Suprapubic skin (tissue), 4 donors: ENCODE measurements around the gene CACYBP. TPM values are rescaled to one million over a fixed set of nuclear protein-coding genes. Genes with fewer than 3 reads are reported as not detected.
A peak's percentile ranks its signal among the peaks of the same experiment; 100 is the strongest.

Experiments used
- DNase-seq, 2 donors: peaks; one replicate each; pipeline ENCODE4 v3.0.0-alpha.2; 2019; ENCODE audit warnings: low spot score in 2 of 2
- H3K27ac ChIP-seq: fragments of 200-600 bp; sonication (generic); one replicate; pipeline ENCODE4 v1.5.1; 2019
- H3K27me3 ChIP-seq: fragments of 200-600 bp; sonication (generic); one replicate; pipeline ENCODE4 v1.5.1; 2019
- H3K36me3 ChIP-seq: fragments of 200-600 bp; sonication (generic); one replicate; pipeline ENCODE4 v1.5.1; 2019
- H3K4me1 ChIP-seq: fragments of 200-600 bp; sonication (generic); one replicate; pipeline ENCODE4 v1.5.1; 2019
- H3K4me3 ChIP-seq: fragments of 200-600 bp; sonication (generic); one replicate; pipeline ENCODE4 v1.5.1; 2019; ENCODE audit warnings: mild to moderate bottlenecking
- H3K9me3 ChIP-seq: fragments of 200-600 bp; sonication (generic); one replicate; pipeline ENCODE4 v1.5.1; 2019
- EP300 ChIP-seq: sonication (generic); formaldehyde crosslinking; IDR thresholded peaks from one replicate; pipeline ENCODE4 v1.6.1; 2017; ENCODE audit warnings: antibody characterized with exemption
- POLR2A ChIP-seq, 2 donors: fragments of 450-650 bp; IDR thresholded peaks; one replicate each; pipeline ENCODE4 v1.6.1; 2017; ENCODE audit warnings: antibody characterized with exemption in 2 of 2, mild to moderate bottlenecking in 2 of 2, moderate library complexity in 2 of 2
- POLR2AphosphoS5 ChIP-seq, 3 donors: sonication (generic); formaldehyde crosslinking; IDR thresholded peaks; one replicate each; pipeline ENCODE4 v1.6.1; 2017; ENCODE audit warnings: antibody characterized with exemption in 3 of 3
- WGBS: methylation state at CpG from one replicate; pipeline ENCODE4 v1.1.5; 2018; 5-methylcytosine and 5-hydroxymethylcytosine counted together
- total RNA-seq, 4 donors: library from RNA; depleted of rRNA; stranded (reverse); fragments of >200 nt; gene quantifications; one replicate each; pipeline ENCODE4 v1.1.0, GENCODE V29; 2016
- TF ChIP-seq, protein P1 (sequence below), 2 donors: fragments of 200-600 bp in 1 of 2; fragments of 450-650 bp in 1 of 2; sonication (generic) in 1 of 2; IDR thresholded peaks; one replicate each; pipeline ENCODE4 v1.5.1; 2016 to 2019; ENCODE audit warnings: antibody characterized with exemption in 2 of 2, mild to moderate bottlenecking in 1 of 2, moderate library complexity in 1 of 2

The CACYBP gene
- total RNA-seq, 4 donors from 2014 or later, result 41.8 to 66.7 (median 64.5) TPM

DNA sequence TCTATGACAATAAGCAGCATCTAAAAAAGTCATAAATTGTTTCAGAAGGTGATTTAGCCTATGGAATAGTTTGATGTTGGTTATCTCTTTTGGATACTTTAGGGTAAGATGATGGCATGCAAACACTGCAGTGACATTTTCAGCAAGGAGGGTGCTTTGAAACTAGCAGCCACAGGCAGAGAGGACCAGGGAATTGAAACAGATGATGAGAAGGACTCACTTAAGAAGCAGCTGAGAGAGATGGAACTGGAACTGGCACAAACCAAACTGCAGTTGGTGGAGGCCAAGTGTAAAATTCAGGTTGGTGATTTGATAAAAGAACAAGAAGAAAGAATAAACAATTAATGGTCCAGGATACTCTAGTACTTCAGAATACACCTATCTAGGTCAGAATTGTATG is 11.2 kb upstream of the CACYBP start:
- peaks cover 15% of the 10 kb centered on the region for H3K4me1 ChIP-seq
- H3K36me3 ChIP-seq, result peaks cover 5% of the 10 kb centered on the region
- DNase-seq, result no peak
- H3K27ac ChIP-seq, result no peak overlapping the region
- no peaks in the 10 kb centered on the region for H3K9me3 ChIP-seq
- H3K4me3 ChIP-seq, result no peak overlapping the region
- TF ChIP-seq POLR2A (IDR thresholded peaks at IDR 0.05) (no peak), EP300 (no peak)
- no peaks in the 10 kb centered on the region for H3K27me3 ChIP-seq

DNA sequence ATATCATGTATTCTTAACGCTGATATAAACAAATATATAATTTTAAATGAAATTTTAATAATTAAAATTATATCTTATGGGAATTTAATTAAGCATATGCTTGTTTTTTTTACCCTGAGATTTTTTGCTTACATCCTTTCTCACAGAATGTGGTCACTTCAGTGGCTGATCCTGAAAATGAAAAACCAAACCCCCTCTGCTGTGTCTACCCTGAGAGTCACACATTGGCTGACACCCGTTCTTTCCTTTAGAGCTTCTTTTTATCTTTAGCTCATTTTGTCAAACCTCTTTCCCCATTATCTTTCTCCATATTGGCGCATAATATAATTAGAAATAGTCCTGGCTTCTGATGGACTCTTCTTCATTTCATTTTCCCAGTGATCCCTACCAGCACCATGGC is 10.8 kb upstream of the CACYBP start:
- TF ChIP-seq POLR2A (IDR thresholded peaks at IDR 0.05) (no peak), POLR2AphosphoS5 (IDR thresholded peaks at IDR 0.05) (no peak), EP300 (no peak)
- TF ChIP-seq, protein P1, sequence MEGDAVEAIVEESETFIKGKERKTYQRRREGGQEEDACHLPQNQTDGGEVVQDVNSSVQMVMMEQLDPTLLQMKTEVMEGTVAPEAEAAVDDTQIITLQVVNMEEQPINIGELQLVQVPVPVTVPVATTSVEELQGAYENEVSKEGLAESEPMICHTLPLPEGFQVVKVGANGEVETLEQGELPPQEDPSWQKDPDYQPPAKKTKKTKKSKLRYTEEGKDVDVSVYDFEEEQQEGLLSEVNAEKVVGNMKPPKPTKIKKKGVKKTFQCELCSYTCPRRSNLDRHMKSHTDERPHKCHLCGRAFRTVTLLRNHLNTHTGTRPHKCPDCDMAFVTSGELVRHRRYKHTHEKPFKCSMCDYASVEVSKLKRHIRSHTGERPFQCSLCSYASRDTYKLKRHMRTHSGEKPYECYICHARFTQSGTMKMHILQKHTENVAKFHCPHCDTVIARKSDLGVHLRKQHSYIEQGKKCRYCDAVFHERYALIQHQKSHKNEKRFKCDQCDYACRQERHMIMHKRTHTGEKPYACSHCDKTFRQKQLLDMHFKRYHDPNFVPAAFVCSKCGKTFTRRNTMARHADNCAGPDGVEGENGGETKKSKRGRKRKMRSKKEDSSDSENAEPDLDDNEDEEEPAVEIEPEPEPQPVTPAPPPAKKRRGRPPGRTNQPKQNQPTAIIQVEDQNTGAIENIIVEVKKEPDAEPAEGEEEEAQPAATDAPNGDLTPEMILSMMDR (IDR thresholded peaks at IDR 0.05), result no peak
- Histone ChIP-seq H3K36me3 (peaks cover 3% of the 10 kb centered on the region), H3K4me3 (no peak overlapping the region), H3K27ac (no peak overlapping the region), H3K4me1 (peaks cover 15% of the 10 kb centered on the region), H3K27me3 (no peaks in the 10 kb centered on the region), H3K9me3 (no peaks in the 10 kb centered on the region)
- DNase-seq, result no peak
- 92% methylated on average over 3 of the region's 3 CpGs for whole genome bisulfite sequencing

DNA sequence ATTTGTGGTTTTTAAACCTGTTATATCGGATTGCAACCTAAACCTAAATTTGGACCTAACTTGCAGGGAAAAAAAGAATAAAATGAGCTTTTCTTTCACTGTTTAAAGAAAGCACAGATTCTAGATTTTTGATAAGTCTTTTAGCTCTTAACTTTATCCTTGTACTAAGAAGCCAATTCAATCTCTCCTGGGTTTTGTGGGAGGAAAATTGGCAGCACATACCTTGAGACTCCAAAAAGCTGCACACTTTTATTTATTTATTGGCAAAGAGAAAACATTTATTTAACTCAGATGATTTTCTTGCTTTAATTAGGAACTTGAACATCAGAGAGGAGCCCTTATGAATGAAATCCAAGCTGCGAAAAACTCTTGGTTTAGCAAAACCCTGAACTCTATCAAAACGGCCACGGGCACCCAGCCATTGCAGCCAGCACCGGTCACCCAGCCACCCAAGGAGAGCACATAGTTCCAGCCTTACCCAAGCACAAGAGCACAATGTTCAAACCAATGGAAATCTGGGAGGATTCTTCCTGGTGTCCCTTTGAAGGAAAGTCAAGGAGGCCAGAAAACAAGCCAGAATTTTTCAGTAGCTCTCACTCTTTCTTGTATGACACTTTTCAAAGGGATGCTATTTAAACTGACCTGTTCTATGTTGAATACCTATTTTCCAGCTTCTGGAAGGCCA is 10.1 kb upstream of the CACYBP start:
- peak overlapping the region; percentile 82 for H3K27ac ChIP-seq
- DNase-seq, result no peak
- WGBS, result 49% methylated on average over 5 of the region's 5 CpGs
- peak overlapping the region; percentile 50 for H3K4me3 ChIP-seq
- no peaks in the 10 kb centered on the region for H3K36me3 ChIP-seq
- H3K4me1 ChIP-seq, result peaks cover 15% of the 10 kb centered on the region
- H3K27me3 ChIP-seq, result no peaks in the 10 kb centered on the region
- TF ChIP-seq EP300, result no peak
- TF ChIP-seq POLR2A (IDR thresholded peaks at IDR 0.05), result no peak
- TF ChIP-seq POLR2AphosphoS5 (IDR thresholded peaks at IDR 0.05), result no peak
- TF ChIP-seq, protein P1 (IDR thresholded peaks at IDR 0.05), result no peak
- H3K9me3 ChIP-seq, result no peaks in the 10 kb centered on the region

DNA sequence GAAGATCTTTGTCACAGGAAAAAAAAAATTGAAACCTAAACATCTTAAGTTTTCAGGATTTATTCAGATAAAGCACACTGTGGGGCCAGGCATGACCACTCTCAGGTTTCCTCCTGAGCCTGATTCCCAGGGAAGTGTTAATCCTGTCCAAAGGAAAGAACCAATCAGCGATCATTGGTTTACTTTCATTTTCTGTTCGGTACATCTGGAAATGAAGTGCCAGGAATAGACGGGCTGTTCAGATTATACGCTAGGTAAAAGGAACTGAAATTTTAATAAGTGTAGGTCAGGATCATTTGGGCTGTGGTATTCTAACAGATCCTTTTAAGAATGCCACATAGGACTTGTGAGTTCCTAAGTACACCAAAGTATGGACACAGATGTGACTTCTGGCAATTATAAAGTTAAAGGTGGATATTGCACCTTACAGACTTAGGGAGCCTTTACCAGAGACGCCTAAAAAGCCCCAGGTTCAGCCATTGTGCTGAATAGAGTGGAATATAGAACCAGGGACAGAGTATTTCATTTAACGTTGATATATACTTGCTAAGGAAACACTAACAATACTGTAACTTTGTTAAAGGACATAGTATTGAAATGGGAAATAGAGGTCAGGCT is 9.3 kb upstream of the CACYBP start:
- no peak for DNase-seq
- Histone ChIP-seq H3K36me3 (no peaks in the 10 kb centered on the region), H3K9me3 (no peaks in the 10 kb centered on the region), H3K27me3 (no peaks in the 10 kb centered on the region), H3K4me3 (peak overlapping the region; percentile 50), H3K27ac (peak overlapping the region; percentile 82), H3K4me1 (peaks cover 15% of the 10 kb centered on the region)
- TF ChIP-seq POLR2AphosphoS5 (IDR thresholded peaks at IDR 0.05) (no peak), POLR2A (IDR thresholded peaks at IDR 0.05) (no peak)
- TF ChIP-seq, protein P1 (IDR thresholded peaks at IDR 0.05), result no peak
- WGBS, result 23% methylated on average over 6 of the region's 6 CpGs

DNA sequence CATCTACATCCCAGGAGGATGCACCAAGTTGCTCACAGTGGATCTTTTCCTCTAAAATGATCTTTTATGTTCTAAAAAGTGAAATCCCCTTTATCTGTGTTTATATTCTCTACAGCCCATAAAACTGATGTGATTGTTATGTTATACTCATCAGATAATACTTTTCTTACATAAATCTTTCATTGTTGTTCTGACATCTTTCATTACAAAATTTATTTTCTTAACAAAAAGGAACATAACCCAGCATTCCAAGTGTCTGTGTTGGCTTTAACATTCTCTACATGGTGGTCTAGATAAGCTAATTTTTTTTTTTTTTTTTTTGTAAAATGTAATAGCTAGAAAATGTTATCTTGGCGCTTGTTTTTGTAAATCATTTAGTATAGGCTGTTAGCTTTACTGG is 8.3 kb upstream of the CACYBP start:
- H3K27ac ChIP-seq, result no peak overlapping the region

More for the DNA sequence above, 8.3 kb upstream of the CACYBP start:
- Histone ChIP-seq H3K4me3 (no peak overlapping the region), H3K4me1 (peaks cover 15% of the 10 kb centered on the region), H3K27me3 (no peaks in the 10 kb centered on the region), H3K36me3 (no peaks in the 10 kb centered on the region), H3K9me3 (no peaks in the 10 kb centered on the region)
- DNase-seq, result no peak
- WGBS, result 100% methylated on average over 1 of the region's 1 CpG
- TF ChIP-seq EP300, result no peak
- TF ChIP-seq POLR2A (IDR thresholded peaks at IDR 0.05), result no peak
- TF ChIP-seq, protein P1 (IDR thresholded peaks at IDR 0.05), result no peak
- no peak for TF ChIP-seq POLR2AphosphoS5 (IDR thresholded peaks at IDR 0.05)
